Left lung (tissue), 10 donors: Measurements from ENCODE around the gene SERPINI2. TPM values are rescaled to one million over a fixed set of nuclear protein-coding genes. Genes with fewer than 3 reads are reported as not detected.

Experiments
- ATAC-seq: fragments of 200-7000 bp; cut with Tn5 transposase; one replicate; pipeline ENCODE4 v1.9.1; 2020; ENCODE audit warnings: moderate library complexity
- DNase-seq, 4 donors: peaks; one replicate each; pipeline ENCODE4 v3.0.0-alpha.2; 2013 to 2020
- H3K27ac ChIP-seq, 2 donors: fragments of 200-600 bp; sonication (generic) in 1 of 2; one replicate each; pipeline versions ENCODE4 v1.5.0 to v1.8.0; 2020 to 2021
- H3K27me3 ChIP-seq, 2 donors: fragments of 200-600 bp; sonication (generic) in 1 of 2; one replicate each; pipeline versions ENCODE4 v1.5.0 to v1.8.0; 2020 to 2021
- H3K36me3 ChIP-seq, 2 donors: fragments of 200-600 bp; sonication (generic) in 1 of 2; one replicate each; pipeline versions ENCODE4 v1.5.0 to v1.8.0; 2020 to 2021
- H3K4me1 ChIP-seq, 2 donors: fragments of 200-600 bp; one replicate each; pipeline ENCODE4 v1.8.0; 2021
- H3K4me3 ChIP-seq, 2 donors: fragments of 200-600 bp; sonication (generic) in 1 of 2; one replicate each; pipeline versions ENCODE4 v1.5.0 to v1.8.0; 2020 to 2021; ENCODE audit warnings: mild to moderate bottlenecking in 1 of 2
- H3K9me3 ChIP-seq, 2 donors: fragments of 200-600 bp; sonication (generic) in 1 of 2; one replicate each; pipeline versions ENCODE4 v1.5.0 to v1.8.0; 2020 to 2021
- intact Hi-C, 2 donors: fragments of 100-400 bp; cut with DNase I; formaldehyde crosslinking; loops; one replicate each; pipeline versions ENCODE4 v1.11.2 to v1.14.2; 2022
- polyA plus RNA-seq, 6 donors: library from polyadenylated mRNA; unstranded; fragments of 120-200 nt; gene quantifications; one replicate each; pipeline ENCODE4 v1.2.1, GENCODE V29; 2013; ENCODE audit not compliant: insufficient read length in 6 of 6
- total RNA-seq, 2 donors: library from RNA; stranded (reverse); fragmentation: NEBNext Ultra II Directional; extraction: Animal tissue kit (Norgen Biotek cat#: 25700); gene quantifications; one replicate each; pipeline ENCODE4 v1.2.1, GENCODE V29; 2021
- TF ChIP-seq, protein P1 (sequence below), 2 donors: fragments of 200-600 bp; sonication (generic) in 1 of 2; IDR thresholded peaks; one replicate each; pipeline versions ENCODE4 v1.5.0 to v1.8.0; 2021; ENCODE audit warnings: antibody characterized with exemption in 2 of 2
- donor health status: DM: no; HTN: yes; CAD: no.
- donor health status: DM: no; HTN: no; CAD: no.

Gene SERPINI2
- total and polyA plus RNA-seq, 8 donors = 0.59 to 2.3 (median 1.9) TPM; not detected in 1

DNA sequence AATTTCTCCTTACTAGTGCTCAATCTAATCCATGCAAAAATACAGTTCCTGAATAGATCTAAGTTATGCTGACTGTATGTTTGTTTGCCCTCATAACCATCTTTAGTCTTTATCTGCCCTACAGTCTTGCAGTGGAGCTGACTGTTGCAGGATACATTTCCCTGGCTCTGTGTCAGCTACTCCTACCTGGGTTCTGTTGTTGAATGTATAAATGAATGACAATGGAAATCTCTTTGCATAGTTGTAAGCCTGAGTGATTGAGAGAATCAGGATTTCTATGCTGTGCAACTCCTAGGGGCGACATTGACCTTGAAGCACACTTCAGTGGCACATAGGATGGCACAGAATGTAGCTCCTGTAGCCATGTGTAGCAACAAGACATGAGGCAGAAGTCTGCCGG lies 77.8 kb downstream of the SERPINI2 start:
- Histone ChIP-seq H3K27me3 (no peaks in the 10 kb centered on the region), H3K4me3 (no peak overlapping the region), H3K27ac (no peak overlapping the region), H3K36me3 (no peaks in the 10 kb centered on the region), H3K9me3 (no peaks in the 10 kb centered on the region), H3K4me1 (no peaks in the 10 kb centered on the region)
- no peak for ATAC-seq
- no peak for DNase-seq
- TF ChIP-seq, protein P1, sequence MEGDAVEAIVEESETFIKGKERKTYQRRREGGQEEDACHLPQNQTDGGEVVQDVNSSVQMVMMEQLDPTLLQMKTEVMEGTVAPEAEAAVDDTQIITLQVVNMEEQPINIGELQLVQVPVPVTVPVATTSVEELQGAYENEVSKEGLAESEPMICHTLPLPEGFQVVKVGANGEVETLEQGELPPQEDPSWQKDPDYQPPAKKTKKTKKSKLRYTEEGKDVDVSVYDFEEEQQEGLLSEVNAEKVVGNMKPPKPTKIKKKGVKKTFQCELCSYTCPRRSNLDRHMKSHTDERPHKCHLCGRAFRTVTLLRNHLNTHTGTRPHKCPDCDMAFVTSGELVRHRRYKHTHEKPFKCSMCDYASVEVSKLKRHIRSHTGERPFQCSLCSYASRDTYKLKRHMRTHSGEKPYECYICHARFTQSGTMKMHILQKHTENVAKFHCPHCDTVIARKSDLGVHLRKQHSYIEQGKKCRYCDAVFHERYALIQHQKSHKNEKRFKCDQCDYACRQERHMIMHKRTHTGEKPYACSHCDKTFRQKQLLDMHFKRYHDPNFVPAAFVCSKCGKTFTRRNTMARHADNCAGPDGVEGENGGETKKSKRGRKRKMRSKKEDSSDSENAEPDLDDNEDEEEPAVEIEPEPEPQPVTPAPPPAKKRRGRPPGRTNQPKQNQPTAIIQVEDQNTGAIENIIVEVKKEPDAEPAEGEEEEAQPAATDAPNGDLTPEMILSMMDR (IDR thresholded peaks at IDR 0.05) = no peak
- intact Hi-C loops = no loop called here

DNA sequence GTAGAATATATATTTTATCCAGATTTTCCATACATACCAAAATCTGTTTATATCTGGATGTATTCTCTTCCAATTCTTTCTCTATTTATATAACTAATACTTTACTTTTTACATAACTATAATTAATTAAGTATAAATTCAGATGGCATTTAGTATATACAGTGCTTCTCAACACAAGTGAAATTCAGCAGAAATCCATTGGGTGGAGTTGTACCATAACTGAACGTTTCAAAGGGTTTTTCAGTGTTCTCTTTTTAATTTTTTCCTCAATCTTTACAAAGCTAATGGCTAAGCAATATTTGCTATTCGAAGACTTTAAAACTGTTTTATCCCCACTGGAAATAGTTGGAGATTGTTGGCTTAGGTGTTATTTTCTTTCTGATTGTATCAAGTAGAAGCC lies 79.8 kb downstream of the SERPINI2 start:
- TF ChIP-seq, protein P1 (IDR thresholded peaks at IDR 0.05) = no peak
- no peak for DNase-seq
- Histone ChIP-seq H3K36me3 (no peaks in the 10 kb centered on the region), H3K9me3 (no peaks in the 10 kb centered on the region), H3K4me1 (no peaks in the 10 kb centered on the region), H3K4me3 (no peak overlapping the region), H3K27me3 (no peaks in the 10 kb centered on the region), H3K27ac (no peak overlapping the region)
- no peak for ATAC-seq
- intact Hi-C loops = no loop called here

Other genes starting within 250 kb of the SERPINI2 start
- 1 to 10 TPM in 1 of 2 donors, not detected in 1; 6.7 TPM for gene ZBBX, start 93.7 kb downstream of the SERPINI2 start, total RNA-seq
- gene ZBBX, start 93.7 kb downstream of the SERPINI2 start, polyA plus RNA-seq = 1 to 10 TPM; 1.5 to 9.8 (median 8.4) TPM
- 1 to 10 TPM; 1.0 to 6.0 TPM for gene WDR49, start 179.9 kb upstream of the SERPINI2 start, total RNA-seq
- gene WDR49, start 179.9 kb upstream of the SERPINI2 start, polyA plus RNA-seq = 1 to 10 TPM in 5 of 6 donors, under 1 TPM in 1; 0.99 to 4.2 (median 2.5) TPM